IPS DF 6.9 (cell line): ENCODE data around the gene RAD51B.

Experiments used
- DNase-seq: peaks from one replicate; pipeline ENCODE4 v3.0.0-alpha.2; 2013; ENCODE audit warnings: low read depth, low spot score
- H3K27ac ChIP-seq: one replicate; pipeline ENCODE4 v1.5.1; 2013; ENCODE audit warnings: low read length, control low read depth
- H3K27me3 ChIP-seq: 2 replicates; pipeline ENCODE4 v1.6.1; 2013; ENCODE audit warnings: mild to moderate bottlenecking, low read length; ENCODE audit not compliant: control insufficient read depth, insufficient read depth
- H3K36me3 ChIP-seq: 2 replicates; pipeline ENCODE4 v1.6.1; 2013; ENCODE audit warnings: low read length; ENCODE audit not compliant: control insufficient read depth, insufficient read depth
- H3K4me1 ChIP-seq: 2 replicates; pipeline ENCODE4 v1.6.1; 2013; ENCODE audit warnings: low read length; ENCODE audit not compliant: control insufficient read depth, insufficient read depth
- H3K4me3 ChIP-seq: 2 replicates; pipeline ENCODE4 v1.5.1; 2013; ENCODE audit warnings: mild to moderate bottlenecking, low read length
- H3K9me3 ChIP-seq: 2 replicates; pipeline ENCODE4 v1.6.1; 2013; ENCODE audit warnings: low read length, inconsistent platforms; ENCODE audit not compliant: control insufficient read depth, insufficient read depth
- WGBS: extraction: QIAGEN DNeasy Blood & Tissue Kit; methylation state at CpG from one replicate; pipeline ENCODE4 v1.1.7; 2013; ENCODE audit warnings: mixed read lengths, missing lambda C conversion rate; ENCODE audit not compliant: insufficient read length, insufficient coverage; 5-methylcytosine and 5-hydroxymethylcytosine counted together

The RAD51B gene

DNA sequence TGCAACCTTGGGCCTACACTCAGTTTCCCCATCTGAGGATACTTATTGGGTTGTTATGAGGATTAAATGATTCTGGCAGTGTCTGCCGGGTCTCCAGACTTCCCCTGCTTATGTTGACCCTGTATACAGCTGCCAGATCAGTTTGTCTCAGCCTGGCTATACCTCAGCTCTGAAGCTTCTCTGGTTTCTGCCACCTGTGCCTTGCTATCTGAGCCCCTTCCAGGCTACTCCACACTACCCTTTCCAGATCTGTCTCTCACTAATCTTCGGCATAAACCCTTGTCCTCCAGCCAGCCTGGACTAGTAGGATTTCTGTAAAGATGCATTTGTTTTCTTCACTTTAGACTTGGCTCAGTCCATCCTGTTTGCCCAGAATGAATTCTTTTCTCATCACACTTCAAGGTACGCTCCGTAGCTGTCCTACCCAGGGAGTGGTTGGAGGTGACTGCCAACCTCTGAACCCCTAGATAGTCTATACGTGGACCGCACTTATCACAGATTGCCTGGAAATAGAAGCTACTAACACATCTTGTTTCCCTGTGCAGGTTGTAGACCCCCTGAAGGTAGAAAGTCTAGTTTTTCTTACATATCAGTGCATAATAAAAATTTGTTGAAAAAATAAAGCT is 422.4 kb downstream of the RAD51B start:
- Histone ChIP-seq H3K9me3 (no peaks in the 10 kb centered on the region), H3K4me3 (no peak overlapping the region), H3K27ac (no peak overlapping the region), H3K36me3 (no peaks in the 10 kb centered on the region), H3K27me3 (no peaks in the 10 kb centered on the region), H3K4me1 (no peaks in the 10 kb centered on the region)
- WGBS, result no CpG with 5 or more reads among the region's 6 CpGs
- no peak for DNase-seq

DNA sequence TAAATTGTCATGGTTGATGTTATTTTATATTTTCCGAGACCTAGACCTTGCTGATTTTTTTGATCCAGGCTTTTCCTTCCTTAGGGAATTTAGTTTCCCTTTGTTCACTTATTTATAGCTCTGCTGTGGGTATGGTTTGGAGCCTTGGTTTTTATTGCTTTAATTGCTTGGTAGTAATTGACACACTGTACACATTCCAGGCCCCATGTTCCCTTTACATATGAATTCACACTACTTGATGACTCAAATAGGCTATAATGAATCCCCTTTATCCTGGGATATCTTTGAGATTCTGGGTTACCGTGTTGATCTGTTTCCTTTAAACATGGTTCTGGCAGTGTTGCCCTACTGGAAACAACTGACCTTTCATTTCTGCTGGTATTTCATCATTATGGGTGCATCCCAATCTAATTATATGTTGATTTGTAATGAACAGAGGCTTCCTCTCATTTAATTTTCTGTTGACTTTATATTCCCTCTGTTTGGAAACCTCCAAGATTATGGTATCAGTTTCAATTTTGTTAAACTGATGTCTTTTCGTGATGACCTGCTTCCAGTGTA is 424.0 kb downstream of the RAD51B start:
- Histone ChIP-seq H3K27ac (no peak overlapping the region), H3K4me3 (no peak overlapping the region), H3K36me3 (no peaks in the 10 kb centered on the region), H3K27me3 (no peaks in the 10 kb centered on the region), H3K4me1 (no peaks in the 10 kb centered on the region; the same call in 1 of the 2 replicates), H3K9me3 (no peaks in the 10 kb centered on the region)
- DNase-seq, result no peak
- whole genome bisulfite sequencing, result no CpG with 5 or more reads among the region's 3 CpGs

DNA sequence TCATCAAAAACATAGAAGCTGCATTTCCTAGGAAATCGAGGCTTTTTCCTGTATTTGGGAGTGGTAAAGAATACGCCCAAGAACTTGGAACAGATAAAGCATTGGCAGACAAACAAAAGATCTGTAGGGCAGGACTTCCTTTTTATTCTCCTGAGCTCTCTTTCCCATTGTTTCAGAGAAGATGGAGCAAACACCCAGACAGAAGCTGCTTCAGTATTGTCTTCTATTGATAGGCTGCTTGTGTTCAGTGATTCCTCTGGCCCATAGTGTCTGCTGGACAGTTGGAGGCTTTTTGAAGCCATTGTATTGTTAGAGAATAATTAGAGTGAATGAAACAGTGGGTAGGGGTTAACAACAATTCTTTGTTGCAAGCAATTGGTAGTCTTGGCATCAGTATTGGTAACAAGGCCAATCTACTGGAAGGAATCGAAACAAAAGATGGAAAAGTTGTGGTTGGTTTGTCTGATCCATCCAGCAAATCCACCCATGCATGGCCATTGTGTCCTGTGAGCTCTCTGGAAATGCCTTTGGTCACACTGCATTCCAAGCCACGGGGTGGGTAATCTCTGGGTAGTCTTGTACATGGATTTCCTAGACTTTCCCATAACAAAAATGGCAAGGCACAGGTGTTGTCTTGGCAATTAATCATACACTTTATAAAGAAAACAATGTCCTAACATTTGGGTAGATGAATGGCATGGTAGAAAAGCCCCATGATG is 424.8 kb downstream of the RAD51B start:
- WGBS, result no CpG with 5 or more reads among the region's 4 CpGs
- Histone ChIP-seq H3K36me3 (no peaks in the 10 kb centered on the region), H3K27ac (no peak overlapping the region), H3K4me3 (no peak overlapping the region), H3K27me3 (no peaks in the 10 kb centered on the region), H3K9me3 (no peaks in the 10 kb centered on the region), H3K4me1 (peaks cover 3% of the 10 kb centered on the region)
- DNase-seq, result no peak

DNA sequence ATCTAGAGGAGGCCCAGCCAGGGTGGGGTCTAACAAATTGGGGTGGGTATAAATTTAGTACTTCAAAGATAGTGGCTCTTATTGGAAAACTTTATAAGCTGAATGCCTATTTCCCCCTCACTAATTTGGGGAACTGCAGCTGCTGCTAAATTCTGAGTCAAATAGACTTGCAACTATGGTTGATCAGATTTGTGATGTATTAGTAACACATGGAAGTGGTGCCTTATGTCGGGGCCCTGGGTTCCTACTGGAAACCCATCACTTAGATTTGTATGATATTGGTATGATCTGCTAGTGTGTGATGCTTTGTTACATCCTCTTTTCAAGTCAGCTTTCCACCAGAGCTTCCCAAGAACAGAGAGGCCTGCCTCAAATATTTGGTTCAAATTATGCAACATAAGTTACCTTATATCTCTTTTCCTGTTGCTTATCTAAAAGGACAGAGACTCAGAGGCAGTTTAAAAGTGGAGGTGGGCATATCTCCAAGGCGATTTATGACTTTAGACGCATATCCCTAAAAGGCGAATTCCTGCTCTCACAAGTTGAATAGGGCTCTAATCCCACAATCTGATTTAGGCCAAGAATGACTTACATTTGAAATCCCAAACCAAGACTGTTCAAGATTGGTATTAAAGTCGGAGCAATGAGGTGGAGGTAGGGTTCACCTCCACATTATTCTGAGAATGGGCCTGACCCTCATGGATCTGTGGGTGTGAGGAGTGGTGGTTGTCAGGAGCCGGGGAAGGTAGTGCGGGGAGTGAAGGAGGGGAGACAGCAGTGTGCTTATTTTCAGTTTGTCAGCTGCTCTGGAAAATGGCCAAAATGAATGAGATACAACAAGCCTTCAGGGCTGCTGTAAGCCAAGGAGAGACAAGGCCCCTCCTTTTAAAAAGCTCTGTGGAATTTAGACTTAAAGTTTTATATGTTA is 425.8 kb downstream of the RAD51B start:
- Histone ChIP-seq H3K27me3 (no peaks in the 10 kb centered on the region), H3K9me3 (no peaks in the 10 kb centered on the region), H3K4me1 (peaks cover 3% of the 10 kb centered on the region), H3K36me3 (no peaks in the 10 kb centered on the region), H3K4me3 (no peak overlapping the region), H3K27ac (no peak overlapping the region)
- no CpG with 5 or more reads among the region's 7 CpGs for WGBS
- no peak for DNase-seq

DNA sequence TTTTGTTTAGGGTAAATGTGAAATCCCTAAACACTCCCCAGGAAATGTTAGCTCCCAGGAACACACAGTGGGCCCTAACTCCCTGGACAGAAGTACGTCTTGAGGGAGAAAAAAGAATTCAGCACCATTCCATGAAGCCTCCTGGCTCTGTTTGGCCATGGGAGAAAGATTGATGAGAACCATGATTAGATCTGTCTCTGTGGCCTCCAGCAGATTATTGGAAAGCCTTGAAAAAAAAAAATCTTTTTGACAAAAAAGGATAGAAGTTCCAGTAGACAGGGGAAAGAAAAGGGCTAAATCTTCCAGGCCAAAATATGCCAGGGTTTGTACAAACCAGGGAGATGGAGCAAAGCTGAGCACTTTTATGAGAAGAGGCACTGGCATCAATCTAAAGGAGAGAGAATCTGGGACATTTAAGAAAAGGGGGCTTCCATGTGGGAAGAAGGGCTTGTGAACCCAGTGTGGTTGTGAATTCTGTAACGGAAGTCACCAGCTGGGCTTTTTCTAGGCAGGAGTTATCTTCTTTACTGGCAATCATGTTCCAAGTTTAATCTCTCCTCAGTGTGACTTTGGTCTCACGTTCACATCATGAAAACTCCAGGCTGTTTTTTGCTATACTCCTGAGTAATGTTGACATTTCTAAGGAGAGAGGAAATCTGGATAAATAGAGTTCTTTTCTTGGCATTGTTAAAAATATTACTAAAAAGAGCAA is 426.7 kb downstream of the RAD51B start:
- H3K9me3 ChIP-seq, result no peaks in the 10 kb centered on the region
- H3K4me3 ChIP-seq, result no peak overlapping the region
- no CpG with 5 or more reads among the region's 3 CpGs for WGBS
- no peak for DNase-seq
- H3K27ac ChIP-seq, result no peak overlapping the region
- H3K36me3 ChIP-seq, result no peaks in the 10 kb centered on the region
- no peaks in the 10 kb centered on the region for H3K27me3 ChIP-seq
- peaks cover 3% of the 10 kb centered on the region for H3K4me1 ChIP-seq

DNA sequence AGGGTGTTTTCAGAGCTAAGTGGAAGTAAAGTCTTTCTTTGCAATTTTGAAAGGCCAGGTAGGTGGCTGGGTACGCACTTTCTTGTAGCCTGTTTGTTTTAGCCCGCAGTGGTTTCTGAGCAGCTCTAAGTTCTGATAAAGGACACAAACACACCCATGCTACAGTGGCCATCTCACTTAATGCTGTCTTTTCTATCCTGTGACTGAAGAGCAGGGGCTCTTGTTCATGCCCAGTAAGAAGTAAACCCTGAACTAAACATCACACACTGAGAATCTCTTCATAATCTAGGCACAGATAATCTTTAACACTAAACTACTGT is 427.2 kb downstream of the RAD51B start:
- Histone ChIP-seq H3K27me3 (no peaks in the 10 kb centered on the region), H3K27ac (no peak overlapping the region), H3K36me3 (no peaks in the 10 kb centered on the region), H3K4me3 (no peak overlapping the region), H3K4me1 (peaks cover 3% of the 10 kb centered on the region), H3K9me3 (no peaks in the 10 kb centered on the region)
- WGBS, result no CpG with 5 or more reads among the region's 2 CpGs
- DNase-seq, result no peak

DNA sequence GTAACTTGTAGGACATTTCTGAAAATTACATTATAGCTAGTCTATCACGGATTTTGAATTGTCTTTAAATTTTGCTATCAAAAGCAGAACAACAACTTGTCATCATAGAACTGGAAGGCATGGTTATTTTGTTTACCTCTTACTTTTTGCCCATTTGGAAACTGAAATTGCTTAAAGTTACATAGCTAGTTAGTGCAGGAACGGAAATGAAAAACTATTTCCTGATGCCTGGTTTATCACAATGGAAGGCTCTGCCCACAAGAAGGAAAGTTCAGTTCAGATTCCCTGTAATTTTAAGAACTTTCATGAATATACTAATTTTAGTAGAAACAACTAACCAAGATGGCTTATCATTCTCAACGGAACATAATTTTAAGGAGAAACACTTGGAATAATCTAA is 427.7 kb downstream of the RAD51B start:
- WGBS, result no CpG with 5 or more reads among the region's 3 CpGs
- H3K9me3 ChIP-seq, result no peaks in the 10 kb centered on the region
- peaks cover 3% of the 10 kb centered on the region for H3K4me1 ChIP-seq
- H3K27me3 ChIP-seq, result no peaks in the 10 kb centered on the region
- no peak overlapping the region for H3K27ac ChIP-seq
- no peak for DNase-seq
- H3K4me3 ChIP-seq, result no peak overlapping the region
- no peaks in the 10 kb centered on the region for H3K36me3 ChIP-seq

DNA sequence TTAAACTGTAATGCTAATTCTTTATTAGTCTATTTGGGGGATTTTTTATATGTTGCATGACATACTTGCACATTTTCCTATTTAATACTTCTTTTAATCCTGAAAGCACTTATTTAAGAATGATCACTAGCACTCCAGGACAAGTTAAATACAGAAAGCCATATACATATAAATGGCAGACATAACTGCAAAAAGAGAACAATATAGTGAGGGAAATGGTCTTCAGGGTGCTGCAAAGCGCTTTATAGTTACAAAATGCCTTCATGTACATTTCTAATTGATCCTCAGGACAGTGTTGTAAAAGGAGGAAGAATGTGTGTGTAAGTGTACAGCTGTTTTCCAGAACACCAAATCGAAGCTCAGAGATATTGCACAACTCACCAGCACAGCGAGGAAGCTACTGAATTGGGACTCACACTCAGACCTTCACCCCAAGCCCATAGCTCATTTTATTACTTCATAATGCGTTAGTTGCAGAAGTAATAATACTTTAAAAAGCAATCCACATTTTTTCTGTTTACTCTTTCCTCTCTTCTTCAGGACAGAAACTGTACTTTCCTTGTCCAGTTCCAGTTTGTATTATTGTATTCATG is 428.2 kb downstream of the RAD51B start:
- no peaks in the 10 kb centered on the region for H3K9me3 ChIP-seq
- H3K4me1 ChIP-seq, result peaks cover 3% of the 10 kb centered on the region
- WGBS, result no CpG with 5 or more reads among the region's 4 CpGs
- H3K4me3 ChIP-seq, result no peak overlapping the region
- H3K36me3 ChIP-seq, result no peaks in the 10 kb centered on the region
- no peaks in the 10 kb centered on the region for H3K27me3 ChIP-seq
- H3K27ac ChIP-seq, result no peak overlapping the region
- no peak for DNase-seq

DNA sequence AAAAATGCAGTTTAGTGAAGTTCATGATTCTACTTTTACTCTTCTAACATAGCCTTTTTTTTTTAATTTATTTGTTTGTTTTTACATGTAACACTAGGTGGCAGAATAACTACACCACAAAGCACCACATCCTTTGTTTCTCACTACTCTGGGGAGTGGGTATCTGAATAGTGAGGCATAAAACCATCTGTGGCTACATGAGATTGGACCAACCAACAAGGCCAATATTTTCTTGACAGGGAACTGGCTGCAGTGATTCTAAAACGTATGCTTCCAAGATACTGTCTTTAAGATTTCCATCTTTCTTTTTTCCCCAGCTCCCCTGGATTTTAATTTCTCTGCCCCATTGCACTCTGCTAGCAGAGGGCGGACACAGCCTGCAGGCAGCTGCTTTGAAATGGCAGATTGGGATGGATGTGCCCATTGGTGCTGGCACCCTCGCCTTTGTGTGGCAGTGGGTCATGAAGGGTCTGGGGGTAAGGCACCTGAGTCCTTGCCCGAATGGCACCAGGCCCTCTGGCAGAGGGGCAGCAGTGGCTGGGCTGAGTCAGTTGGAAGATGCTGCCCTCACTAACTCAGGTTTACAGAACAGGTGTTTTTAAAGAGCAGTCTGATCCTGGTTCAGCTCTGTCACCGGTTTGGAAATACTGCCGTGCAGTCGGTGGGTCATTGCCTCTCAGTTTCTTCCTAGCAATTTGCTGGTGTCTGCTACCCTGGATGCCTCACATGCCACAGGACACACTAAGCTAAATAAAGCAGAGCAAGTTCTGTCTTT is 429.1 kb downstream of the RAD51B start:
- Histone ChIP-seq H3K4me1 (peaks cover 3% of the 10 kb centered on the region), H3K36me3 (no peaks in the 10 kb centered on the region), H3K9me3 (no peaks in the 10 kb centered on the region), H3K4me3 (no peak overlapping the region), H3K27ac (no peak overlapping the region), H3K27me3 (no peaks in the 10 kb centered on the region)
- no CpG with 5 or more reads among the region's 7 CpGs for WGBS
- DNase-seq, result no peak
